Measurements from ENCODE around the gene ENPP7.

Gene ENPP7

GRCh38 chr17:79730769-79731483 is at the start of gene ENPP7:
Gene ENPP7 (plus strand): TSS chr17:79730943. CDS start chr17:79731140, 197 bp downstream.
- DNase-seq = no peak

GRCh38 chr17:79681101-79681621 is 49.6 kb upstream of the ENPP7 start:
- no peak for DNase-seq

- DNase-seq = no peak
These were observed 49.0 kb upstream of the ENPP7 start for GRCh38 chr17:79681628-79682261.

- no peak for DNase-seq
These were observed 47.4 kb upstream of the ENPP7 start for GRCh38 chr17:79683365-79683764.

GRCh38 chr17:79684132-79684985 is 46.4 kb upstream of the ENPP7 start:
- DNase-seq = no peak

- no peak for DNase-seq
These were observed 45.6 kb upstream of the ENPP7 start for GRCh38 chr17:79685121-79685520.

GRCh38 chr17:79686476-79686875 is 44.3 kb upstream of the ENPP7 start:
- no peak for DNase-seq

GRCh38 chr17:79690466-79690865 is 40.3 kb upstream of the ENPP7 start:
- no peak for DNase-seq

GRCh38 chr17:79690988-79691836 is 39.5 kb upstream of the ENPP7 start:
- DNase-seq = no peak

- no peak for DNase-seq
These were observed 38.8 kb upstream of the ENPP7 start for GRCh38 chr17:79691931-79692330.

GRCh38 chr17:79693419-79693818 is 37.3 kb upstream of the ENPP7 start:
- DNase-seq = no peak

- no peak for DNase-seq
These were observed 35.4 kb upstream of the ENPP7 start for GRCh38 chr17:79695293-79695790.

- no peak for DNase-seq
These were observed 34.7 kb upstream of the ENPP7 start for GRCh38 chr17:79695797-79696609.

GRCh38 chr17:79696610-79696982 is 34.1 kb upstream of the ENPP7 start:
- no peak for DNase-seq

GRCh38 chr17:79698146-79698846 is 32.4 kb upstream of the ENPP7 start:
- no peak for DNase-seq

- no peak for DNase-seq
These were observed 31.2 kb upstream of the ENPP7 start for GRCh38 chr17:79699386-79700036.

- no peak for DNase-seq
These were observed 30.2 kb upstream of the ENPP7 start for GRCh38 chr17:79700592-79700991.

- DNase-seq = no peak
These were observed 28.7 kb upstream of the ENPP7 start for GRCh38 chr17:79702034-79702433.

- DNase-seq = no peak
These were observed 28.1 kb upstream of the ENPP7 start for GRCh38 chr17:79702550-79703236.

- DNase-seq = no peak
These were observed 26.1 kb upstream of the ENPP7 start for GRCh38 chr17:79704691-79705090.

All from stimulated activated CD4-positive, alpha-beta T cell treated with anti-CD3 and anti-CD28 coated beads, Interleukin-1b, Interleukin-23, amount 100 ng/mL, for 48 hours (primary cell).